ENCODE results near the gene ME3.

ME3 gene

DNA sequence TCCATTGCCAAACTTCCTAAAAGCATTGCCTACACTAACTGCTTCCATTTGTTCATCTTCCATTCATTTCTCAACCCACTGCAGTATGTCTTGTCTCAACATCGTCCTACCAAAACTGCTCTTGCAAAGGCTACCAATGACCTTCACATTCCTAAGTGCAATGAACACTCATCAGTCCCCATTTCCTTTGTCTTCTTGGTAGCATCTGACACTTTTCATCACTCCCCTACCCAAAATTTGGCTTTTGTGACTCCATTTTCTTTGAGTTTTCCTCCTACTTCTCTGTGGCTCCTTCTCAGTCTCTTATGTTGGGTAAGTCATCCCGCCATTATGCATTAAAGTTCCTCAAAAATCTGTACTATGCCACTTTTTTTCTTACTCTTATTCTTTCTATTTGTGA, 162.3 kb downstream of the ME3 start:
- DNase-seq = no peak

- no peak for DNase-seq
These were observed 162.8 kb downstream of the ME3 start for GRCh38 chr11:86509588-86509974.

DNA sequence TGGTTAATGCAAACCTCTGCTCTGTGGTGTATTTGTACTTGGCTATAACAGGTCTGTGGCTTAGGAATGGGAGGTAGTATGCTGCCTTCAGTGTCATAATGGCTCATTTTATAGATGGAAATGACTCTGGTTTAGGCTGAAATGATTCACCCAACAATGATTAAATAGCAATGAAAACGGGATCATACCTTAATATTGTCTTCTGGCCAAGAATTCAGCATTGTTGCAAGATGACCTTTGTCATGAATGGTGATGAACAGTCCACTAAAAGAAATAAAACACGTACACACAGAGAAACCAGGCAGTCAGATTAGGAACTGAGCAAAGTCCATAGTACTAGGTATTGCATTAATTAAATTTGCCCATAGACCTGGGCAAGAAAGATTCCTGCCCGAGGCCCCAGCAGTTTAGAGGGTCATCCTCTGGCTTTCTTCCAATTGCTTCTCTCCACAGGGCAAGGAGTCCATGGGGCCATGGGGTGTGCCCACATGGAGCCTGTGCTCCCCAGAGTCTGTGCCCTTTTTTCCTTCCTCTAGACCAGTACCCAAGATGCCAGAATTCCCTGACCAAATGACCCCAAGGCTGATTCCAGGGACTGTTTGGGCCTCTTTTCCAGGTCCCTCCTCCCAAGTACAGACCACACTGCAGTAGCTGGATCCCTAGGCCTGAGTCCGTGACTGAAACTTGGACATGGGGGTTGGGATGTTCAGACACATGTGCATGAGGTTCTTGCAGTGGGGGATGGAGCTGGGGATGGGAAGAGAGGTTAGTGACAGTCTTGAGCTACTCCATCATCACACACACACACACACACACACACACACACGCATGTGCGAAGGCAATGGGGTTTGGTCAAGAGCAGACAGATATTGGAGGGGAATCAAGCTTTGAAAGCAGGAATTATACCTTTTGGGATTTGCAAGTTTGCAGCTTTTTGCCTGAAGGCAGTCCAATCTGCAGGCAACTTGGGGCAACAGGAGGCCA, 163.5 kb downstream of the ME3 start:
- DNase-seq = no peak

- DNase-seq = no peak
These were observed 165.1 kb downstream of the ME3 start for GRCh38 chr11:86507249-86507845.

GRCh38 chr11:86506235-86506634, 166.2 kb downstream of the ME3 start:
- no peak for DNase-seq

DNA sequence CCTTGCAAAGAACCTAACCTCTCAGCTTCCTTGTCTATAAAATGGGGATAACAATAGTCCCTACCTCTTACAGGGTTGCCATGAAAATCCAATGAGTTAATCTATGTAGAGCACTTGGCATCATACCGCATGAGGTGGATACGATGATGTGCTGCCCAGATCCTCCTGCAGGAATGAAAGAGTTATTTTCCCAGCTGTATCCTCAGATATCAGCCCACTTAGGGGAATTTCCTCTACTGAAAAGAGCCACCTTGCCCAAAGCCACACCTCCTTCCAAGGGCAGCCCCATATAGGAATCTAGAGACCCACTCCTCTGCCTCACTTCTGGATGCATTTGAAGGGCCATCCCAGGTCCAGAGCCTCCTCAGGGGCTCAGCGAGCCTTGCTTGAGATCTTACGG, 169.3 kb downstream of the ME3 start:
- no peak for DNase-seq

DNA sequence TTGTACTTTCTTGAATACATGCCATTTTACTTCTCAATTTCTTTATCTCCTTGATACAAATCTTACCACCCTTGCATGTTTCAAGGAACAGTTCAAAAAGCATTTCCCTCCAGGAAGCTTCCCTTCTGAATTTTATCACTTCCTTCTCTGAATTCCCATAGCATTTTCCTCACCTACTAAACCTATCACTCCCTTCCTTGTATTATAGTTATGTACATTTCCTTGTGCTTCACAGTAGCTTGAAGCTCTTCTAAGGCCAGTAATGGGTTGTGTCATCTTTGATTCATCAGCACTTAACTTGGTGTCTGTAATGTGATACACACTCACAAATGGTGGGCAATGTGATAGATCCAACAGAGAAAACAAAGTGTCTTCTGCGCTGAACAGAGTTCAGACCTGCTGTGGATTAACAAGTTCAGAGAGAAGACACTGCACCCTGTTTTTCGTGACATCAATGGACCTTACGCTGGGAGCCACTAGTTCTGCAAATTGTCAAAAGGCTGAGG, 170.2 kb downstream of the ME3 start:
- DNase-seq = no peak

DNA sequence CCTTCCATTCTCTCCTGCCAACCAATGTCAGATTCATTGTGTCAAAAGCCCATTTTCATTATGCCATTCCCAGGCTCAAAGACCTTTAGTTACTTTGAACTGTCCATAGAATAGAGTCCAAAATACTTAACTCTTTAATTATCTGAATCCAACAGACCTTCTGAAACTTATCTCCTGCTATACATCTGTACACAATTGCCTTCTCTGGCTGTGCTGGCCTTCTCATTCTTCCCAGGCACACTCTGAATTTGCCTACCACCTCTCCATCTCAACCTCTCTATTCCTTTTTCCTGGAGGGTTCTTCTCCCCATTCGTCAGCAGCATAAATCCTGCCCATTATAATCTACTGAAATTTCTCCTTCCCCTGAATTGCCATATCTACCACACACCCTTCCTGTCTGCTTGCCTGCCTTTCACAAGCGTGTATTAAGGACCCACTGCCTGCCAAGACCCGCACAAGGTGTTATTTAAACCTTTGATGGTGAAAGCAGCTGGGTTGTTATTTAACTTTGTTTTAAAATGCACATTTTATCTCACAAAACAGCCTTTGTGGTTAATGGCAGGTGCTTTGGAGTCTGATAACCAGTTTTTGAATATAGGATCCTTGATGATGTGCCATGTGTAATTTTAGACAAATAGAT, 171.8 kb downstream of the ME3 start:
- DNase-seq = no peak

- no peak for DNase-seq
These were observed 172.7 kb downstream of the ME3 start for GRCh38 chr11:86499723-86500129.

GRCh38 chr11:86497836-86498235, 174.6 kb downstream of the ME3 start:
- no peak for DNase-seq

DNA sequence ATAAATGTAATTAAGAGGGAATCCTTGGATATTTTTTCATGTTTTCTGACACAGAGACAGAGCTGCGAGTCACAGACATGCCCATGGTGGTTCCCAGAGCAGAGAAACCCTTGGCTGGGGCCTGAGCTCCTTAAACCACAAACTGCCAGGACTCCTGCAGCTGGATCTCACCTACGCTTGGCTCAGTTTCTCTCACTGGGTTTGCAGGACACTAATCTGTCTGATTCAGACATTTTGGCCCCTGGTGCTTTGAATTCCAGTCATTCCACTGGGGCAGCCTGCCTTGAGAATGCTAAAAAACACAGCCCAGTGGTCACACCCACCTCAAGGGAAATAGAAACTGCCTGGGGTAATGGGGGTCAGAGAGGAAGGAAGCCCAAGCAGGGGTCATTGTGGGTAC, 175.1 kb downstream of the ME3 start:
- DNase-seq = no peak

- DNase-seq = no peak
These were observed 177.1 kb downstream of the ME3 start for GRCh38 chr11:86495351-86495750.

DNA sequence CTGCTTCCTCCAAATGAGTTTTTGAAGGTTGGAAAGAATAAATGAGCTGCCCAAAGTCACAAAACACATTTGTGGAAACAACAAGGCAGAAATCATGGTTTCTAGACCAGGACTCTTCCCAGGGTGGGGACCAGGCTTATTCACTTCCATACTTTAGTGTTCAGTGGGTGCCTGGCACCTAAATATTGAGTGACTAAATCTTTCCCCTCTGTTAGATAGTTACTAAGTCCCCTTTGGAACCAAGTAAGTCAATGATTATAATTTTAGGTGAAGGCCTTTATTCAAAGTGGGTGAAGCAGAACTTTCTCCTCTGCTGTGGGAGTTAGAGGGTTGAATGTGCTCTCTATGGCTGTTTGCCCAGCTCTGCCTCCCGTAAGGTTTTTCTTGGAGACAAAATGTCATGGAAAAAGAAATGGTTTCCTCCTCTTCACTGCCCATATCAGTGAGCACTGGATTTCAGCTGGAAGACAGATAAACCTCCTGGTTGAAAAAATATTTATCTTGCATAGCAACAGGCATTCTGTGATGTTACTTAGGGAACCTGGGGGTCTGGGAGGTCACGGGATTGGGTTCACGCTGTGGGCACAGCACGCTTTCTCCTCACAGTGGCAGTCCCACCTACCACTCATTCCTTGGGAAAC, 179.9 kb downstream of the ME3 start:
- DNase-seq = no peak

- no peak for DNase-seq
These were observed 181.4 kb downstream of the ME3 start for GRCh38 chr11:86491027-86491426.

- DNase-seq = no peak
These were observed 181.8 kb downstream of the ME3 start for GRCh38 chr11:86490582-86490981.

DNA sequence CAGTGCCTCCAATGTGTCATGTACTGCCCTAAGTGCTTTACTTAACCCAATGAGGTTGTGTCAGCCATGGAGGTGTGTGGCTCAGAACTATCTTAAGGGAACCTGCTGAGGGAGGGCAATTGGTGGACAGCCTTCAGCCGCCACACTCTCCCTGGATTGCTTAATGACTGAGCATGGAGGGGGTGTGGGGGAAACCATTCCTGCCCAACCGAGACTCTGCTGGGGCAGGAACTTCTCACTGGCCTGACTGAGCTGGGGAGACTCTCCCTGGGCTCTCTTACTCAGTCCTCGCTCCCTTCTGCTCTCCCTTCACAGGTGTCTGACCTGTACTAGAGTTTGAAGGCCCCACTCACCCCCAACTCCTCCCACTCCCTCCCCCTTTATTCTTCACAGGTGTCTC, 183.0 kb downstream of the ME3 start:
- no peak for DNase-seq

DNA sequence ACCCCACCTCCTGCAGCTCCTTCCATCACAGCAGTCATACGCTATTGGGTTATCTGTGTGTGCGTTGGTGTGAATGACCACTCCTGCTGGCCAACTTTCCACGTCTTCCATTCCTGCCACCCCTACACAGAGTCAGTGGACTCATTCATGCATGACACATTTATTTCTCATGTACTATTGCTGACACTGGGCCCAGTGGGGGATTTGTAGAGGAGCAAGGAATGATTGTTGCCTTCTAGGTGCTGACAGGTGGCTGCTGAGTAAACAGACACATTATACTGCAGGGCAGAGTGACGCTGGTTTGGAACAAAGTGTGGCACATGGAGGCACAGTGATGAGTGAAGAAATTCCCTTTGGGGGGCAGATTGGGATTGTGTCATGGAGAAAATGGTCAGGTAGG, 183.9 kb downstream of the ME3 start:
- DNase-seq = no peak

DNA sequence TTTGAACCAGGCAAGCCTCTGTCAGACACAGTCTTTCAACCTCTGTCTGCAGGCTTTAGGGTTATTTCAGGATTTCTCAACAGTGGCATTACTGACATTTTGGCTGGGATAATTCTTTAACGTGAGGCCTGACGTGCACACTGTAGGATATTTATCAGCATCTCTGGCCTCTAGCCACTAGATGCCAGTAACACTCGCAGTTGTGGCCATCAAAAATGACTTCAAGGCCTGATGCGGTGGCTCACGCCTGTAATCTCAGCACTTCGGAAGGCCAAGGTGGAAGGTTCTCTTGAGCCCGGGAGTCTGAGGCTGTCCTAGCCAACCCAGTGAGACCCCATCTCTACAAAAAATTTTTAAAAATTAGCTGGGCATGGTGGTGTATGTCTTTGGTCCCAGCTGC, 184.7 kb downstream of the ME3 start:
- DNase-seq = no peak

DNA sequence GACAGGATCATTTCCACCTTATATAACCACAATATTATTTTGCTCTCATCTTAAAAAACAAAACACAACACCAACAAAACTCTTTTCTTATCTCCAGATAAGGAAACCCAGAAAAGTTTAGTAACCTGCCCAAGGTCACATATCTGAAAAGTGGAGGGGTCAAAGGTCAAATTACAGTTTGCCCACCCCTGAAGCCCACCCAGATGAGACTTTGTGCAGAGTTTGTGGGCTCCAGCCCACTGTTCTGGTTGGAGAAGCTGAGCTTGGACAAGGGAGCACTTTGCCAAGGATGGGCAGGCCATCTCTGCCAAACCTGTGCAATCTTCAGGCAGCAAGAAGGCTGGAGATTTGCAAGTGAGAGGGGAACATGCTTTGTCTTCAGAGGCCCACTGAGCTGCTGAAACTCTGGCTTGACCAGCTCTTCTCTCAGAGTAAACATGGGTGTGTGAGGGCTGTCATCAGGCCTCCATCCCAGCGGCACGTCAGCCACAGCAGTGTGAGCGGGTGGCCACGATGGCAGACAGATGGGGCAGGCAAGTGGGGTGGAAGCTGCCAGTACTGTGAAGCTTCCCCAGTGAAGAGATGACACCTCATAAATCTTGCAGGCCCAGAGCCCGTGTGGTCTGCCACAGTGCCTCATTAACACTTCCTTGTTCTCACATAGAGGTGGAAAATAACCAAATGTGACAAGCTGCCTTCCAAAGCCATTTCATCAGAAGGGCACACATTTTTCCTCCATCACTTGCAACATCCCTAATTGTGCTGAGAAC, 186.0 kb downstream of the ME3 start:
- no peak for DNase-seq

GRCh38 chr11:86484795-86485166, 187.6 kb downstream of the ME3 start:
- DNase-seq = no peak

DNA sequence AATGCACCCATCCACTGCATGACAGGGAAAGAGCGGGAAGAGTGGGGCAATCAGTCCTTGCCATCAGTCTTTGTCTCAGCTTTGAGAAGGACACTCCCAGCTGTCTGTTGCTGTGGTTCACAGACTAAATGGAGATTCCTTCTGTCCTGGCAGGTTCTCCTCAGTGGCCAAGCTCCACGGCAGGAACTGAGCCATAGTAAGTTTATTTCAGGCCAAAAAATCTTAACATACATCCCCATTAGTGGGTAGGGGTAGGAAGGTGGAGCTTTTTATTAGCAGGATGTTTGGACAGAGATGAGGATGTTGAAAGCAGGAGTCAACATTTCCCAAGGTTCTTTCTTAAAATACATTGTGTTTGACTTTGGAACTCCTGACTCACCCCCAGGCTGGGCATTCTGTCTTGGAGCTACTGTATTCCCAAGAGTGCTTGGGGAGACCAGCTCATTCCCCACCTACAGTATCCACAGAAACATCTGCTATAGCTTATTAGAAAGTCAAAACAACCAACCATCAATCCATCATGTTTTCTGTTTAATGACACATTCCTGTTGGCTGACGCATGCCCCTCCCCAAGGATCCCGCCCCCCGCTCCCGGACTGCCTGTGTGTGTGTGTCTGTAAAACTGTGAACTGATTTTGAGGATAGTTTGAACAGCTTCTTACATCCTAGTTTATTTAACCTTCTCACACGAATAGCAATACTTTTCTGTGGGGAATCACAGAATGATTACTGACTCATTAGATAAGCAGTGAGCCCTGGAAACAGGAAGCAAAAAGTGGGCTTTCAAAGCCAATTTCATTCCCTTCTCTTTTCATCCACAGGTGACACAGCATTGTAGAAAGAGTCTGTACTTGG, 188.2 kb downstream of the ME3 start:
- DNase-seq = no peak

DNA sequence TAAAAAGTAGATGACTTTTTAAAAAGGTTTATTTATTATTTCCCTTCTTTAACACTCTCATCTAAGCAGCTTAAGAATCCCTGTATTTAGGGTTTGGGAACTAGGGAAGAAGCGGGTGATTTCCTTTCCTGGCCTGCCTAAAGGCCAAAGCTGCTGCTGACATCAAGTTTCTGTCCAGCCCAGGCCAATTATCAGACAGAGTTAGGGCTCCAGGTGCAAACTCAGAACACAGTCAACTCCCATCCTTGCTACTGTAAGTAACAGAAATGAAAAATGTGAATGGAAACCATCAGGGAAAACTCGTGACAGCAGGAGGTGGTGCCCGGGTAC, 188.8 kb downstream of the ME3 start:
- no peak for DNase-seq

Measured in DMS79 (cell line).